NB4 (cell line): ENCODE results near the gene CEP20.
A peak's percentile ranks its signal among the peaks of the same experiment; 100 is the strongest.

Experiments
- DNase-seq: peaks from one replicate; pipeline ENCODE4 v3.0.0; 2010; ENCODE audit warnings: low read depth
- H3K4me3 ChIP-seq: one replicate; pipeline ENCODE4 v1.5.1; 2011; ENCODE audit warnings: mild to moderate bottlenecking, low read depth, low read length, moderate library complexity
- CTCF ChIP-seq: IDR thresholded peaks from one replicate; pipeline ENCODE4 v1.5.1; 2012; ENCODE audit warnings: low read depth, low read length
- MAX ChIP-seq: IDR thresholded peaks from 2 replicates; pipeline ENCODE4 v1.6.1; 2011; ENCODE audit warnings: low read depth, low read length
- MYC ChIP-seq: IDR thresholded peaks from 2 replicates; pipeline ENCODE4 v1.6.1; 2011; ENCODE audit warnings: low read depth, low read length
- POLR2A ChIP-seq: IDR thresholded peaks from 2 replicates; pipeline ENCODE4 v1.6.1; 2011; ENCODE audit warnings: mild to moderate bottlenecking; ENCODE audit not compliant: insufficient read length; ENCODE audit errors: extremely low read depth

The CEP20 gene

DNA sequence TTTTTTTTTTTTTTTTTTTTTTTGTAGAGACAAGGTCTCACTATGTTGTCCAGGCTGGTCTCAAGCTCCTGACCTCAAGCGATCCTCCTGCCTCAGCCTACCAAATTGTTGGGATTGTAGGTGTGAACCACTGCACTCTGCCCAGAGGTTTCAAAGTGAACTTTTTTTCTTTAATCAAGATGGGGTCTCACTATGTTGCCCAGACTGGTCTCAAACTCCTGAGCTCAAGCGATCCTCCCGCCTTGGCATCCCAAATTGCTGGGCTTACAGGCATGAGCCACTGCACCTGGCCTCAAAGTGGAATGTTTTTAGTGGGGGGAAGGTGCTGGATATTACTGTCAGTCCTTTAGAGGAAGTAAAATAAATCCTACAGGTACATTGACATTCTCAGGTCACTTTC lies 12.0 kb upstream of the CEP20 start:
- no peak for DNase-seq
- no peak for TF ChIP-seq CTCF
- H3K4me3 ChIP-seq: no peak overlapping the region

- TF ChIP-seq MYC: no peak
- TF ChIP-seq POLR2A: no peak
- TF ChIP-seq CTCF: no peak
- no peak for TF ChIP-seq MAX
- no peak overlapping the region for H3K4me3 ChIP-seq
- peak; percentile 56 for DNase-seq
Observed at GRCh38 chr16:15899538-15900100, 11.2 kb upstream of the CEP20 start.

GRCh38 chr16:15898654-15899053 lies 10.3 kb upstream of the CEP20 start:
- DNase-seq: no peak
- no peak overlapping the region for H3K4me3 ChIP-seq
- TF ChIP-seq CTCF: no peak
- TF ChIP-seq MAX: no peak
- TF ChIP-seq MYC: no peak
- TF ChIP-seq POLR2A: no peak

GRCh38 chr16:15897834-15898254 lies 9.4 kb upstream of the CEP20 start:
- DNase-seq: peak; percentile 54
- no peak overlapping the region for H3K4me3 ChIP-seq
- TF ChIP-seq MAX: no peak
- TF ChIP-seq POLR2A: no peak

GRCh38 chr16:15897121-15897780 lies 8.8 kb upstream of the CEP20 start:
- no peak for DNase-seq

GRCh38 chr16:15894571-15895374 lies 6.4 kb upstream of the CEP20 start:
- DNase-seq: peak; percentile 18
- no peak overlapping the region for H3K4me3 ChIP-seq
- TF ChIP-seq CTCF (no peak), MAX (no peak), POLR2A (no peak), MYC (no peak)

More at GRCh38 chr16:15897121-15897780, 8.8 kb upstream of the CEP20 start:
- H3K4me3 ChIP-seq: no peak overlapping the region
- TF ChIP-seq MYC: no peak
- TF ChIP-seq MAX: no peak
